ENCODE measurements around the gene UTS2. TPM values are rescaled to one million over a fixed set of nuclear protein-coding genes. Genes with fewer than 3 reads are reported as not detected.

UTS2 gene
- polyA plus RNA-seq, 2 of the 4 experiments (the other 2 are of a cell fraction), result not detected

- TF ChIP-seq POLR2AphosphoS2 (conservative IDR thresholded peaks at IDR 0.05; ENCODE audit: low read length) (no peak), CHD2 (IDR thresholded peaks at IDR 0.05; ENCODE audit: low read length, partially characterized antibody) (no peak), RNF2 (IDR thresholded peaks at IDR 0.05; ENCODE audit: borderline replicate concordance, low read depth) (no peak), MAFK (IDR thresholded peaks at IDR 0.05; ENCODE audit: partially characterized antibody) (no peak), NPAS2 (CRISPR knock-in tag; IDR thresholded peaks at IDR 0.05; ENCODE audit: borderline replicate concordance) (no peak), CHD4 (IDR thresholded peaks at IDR 0.05; ENCODE audit: borderline replicate concordance) (no peak), ZNF302 (CRISPR knock-in tag; IDR thresholded peaks at IDR 0.05) (no peak), ZFP36 (IDR thresholded peaks at IDR 0.05; ENCODE audit: borderline replicate concordance, partially characterized antibody) (no peak), FOXS1 (CRISPR knock-in tag; IDR thresholded peaks at IDR 0.05) (no peak), ESRRA (IDR thresholded peaks at IDR 0.05; ENCODE audit: borderline replicate concordance, low read length) (no peak), CTCF (IDR thresholded peaks at IDR 0.05) (no peak), PHF8 (IDR thresholded peaks at IDR 0.05; ENCODE audit: borderline replicate concordance, low read depth) (no peak), HEYL (CRISPR knock-in tag; IDR thresholded peaks at IDR 0.05) (no peak), RCOR1 (IDR thresholded peaks at IDR 0.05; ENCODE audit: low read depth, low read length) (no peak)
- TF ChIP-seq, protein P1, sequence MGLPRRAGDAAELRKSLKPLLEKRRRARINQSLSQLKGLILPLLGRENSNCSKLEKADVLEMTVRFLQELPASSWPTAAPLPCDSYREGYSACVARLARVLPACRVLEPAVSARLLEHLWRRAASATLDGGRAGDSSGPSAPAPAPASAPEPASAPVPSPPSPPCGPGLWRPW (IDR thresholded peaks at IDR 0.05), result no peak
- no peak for FAIRE-seq
- DNase-seq (ENCODE audit: low read depth in 1 of 2, low spot score in 1 of 2), result no peak
- Histone ChIP-seq H3K4me3 (no peak overlapping the region), H3K27ac (no peak overlapping the region), H3K4me2 (no peak overlapping the region), H3K9me3 (no peaks in the 10 kb centered on the region), H3K4me1 (no peaks in the 10 kb centered on the region)
- ChIA-PET CTCF (no interaction called here), POLR2A (no interaction called here)
- no peak for ATAC-seq
- whole genome bisulfite sequencing (ENCODE audit: missing lambda C conversion rate), result 60% methylated on average over 6 of the region's 6 CpGs
These were observed 18.3 kb upstream of the UTS2 start for GRCh38 chr1:7871136-7871535.

GRCh38 chr1:7869136-7869920 is 16.5 kb upstream of the UTS2 start:
- POLR2A ChIA-PET, result no interaction called here
- H3K4me3 ChIP-seq, result no peak overlapping the region
- ATAC-seq, result no peak
- no peak for TF ChIP-seq JUNB (IDR thresholded peaks at IDR 0.05)
- no peak for TF ChIP-seq EHF (CRISPR knock-in tag; IDR thresholded peaks at IDR 0.05)
- no peak for TF ChIP-seq CBX2 (IDR thresholded peaks at IDR 0.05; ENCODE audit: borderline replicate concordance, low read depth)
- no peak for TF ChIP-seq CHD4 (IDR thresholded peaks at IDR 0.05; ENCODE audit: borderline replicate concordance)
- no peak for TF ChIP-seq RNF2 (IDR thresholded peaks at IDR 0.05; ENCODE audit: borderline replicate concordance, low read depth)
- TF ChIP-seq RFX5 (IDR thresholded peaks at IDR 0.05), result no peak
- no peak for TF ChIP-seq RARB (CRISPR knock-in tag; IDR thresholded peaks at IDR 0.05)
- TF ChIP-seq HOXA7 (CRISPR knock-in tag; IDR thresholded peaks at IDR 0.05), result no peak
- TF ChIP-seq NFE2L2 (conservative IDR thresholded peaks at IDR 0.05; ENCODE audit: low read length), result no peak
- no peak for TF ChIP-seq HOXB5 (CRISPR knock-in tag; IDR thresholded peaks at IDR 0.05)
- TF ChIP-seq CEBPB (IDR thresholded peaks at IDR 0.05), result no peak
- TF ChIP-seq ZNF302 (CRISPR knock-in tag; IDR thresholded peaks at IDR 0.05), result no peak
- TF ChIP-seq HMGXB4 (CRISPR knock-in tag; IDR thresholded peaks at IDR 0.05; ENCODE audit: borderline replicate concordance), result no peak
- TF ChIP-seq EP300 (IDR thresholded peaks at IDR 0.05), result no peak
- no peak for TF ChIP-seq ZC3H11A (IDR thresholded peaks at IDR 0.05)
- no peak for TF ChIP-seq CBX8 (IDR thresholded peaks at IDR 0.05)
- TF ChIP-seq POLR2AphosphoS2 (conservative IDR thresholded peaks at IDR 0.05; ENCODE audit: low read length), result no peak
- no peak for TF ChIP-seq PHF8 (IDR thresholded peaks at IDR 0.05; ENCODE audit: borderline replicate concordance, low read depth)
- TF ChIP-seq NR3C1 (IDR thresholded peaks at IDR 0.05), result no peak
- TF ChIP-seq USF2 (IDR thresholded peaks at IDR 0.05), result no peak
- no peak for DNase-seq (ENCODE audit: low read depth in 1 of 2, low spot score in 1 of 2)
- CTCF ChIA-PET, result interaction anchor here (1.2 kb wide), 1 partner anchor 34 kb away, joined by 4 read pairs; no protein-coding TSS in a partner anchor
- FAIRE-seq, result no peak
- no peaks in the 10 kb centered on the region for H3K9me3 ChIP-seq
- no peak overlapping the region for H3K4me2 ChIP-seq
- H3K27ac ChIP-seq, result no peak overlapping the region
- no peaks in the 10 kb centered on the region for H3K4me1 ChIP-seq
- 75% methylated on average over 16 of the region's 16 CpGs for WGBS (ENCODE audit: missing lambda C conversion rate)

Data from A549 (cell line).